SU-DHL-6 (cell line): Measurements from ENCODE around the gene MAP2K2.

Experiments
- CTCF ChIP-seq: fragments of 200-600 bp; sonication (generic); IDR thresholded peaks from one replicate; pipeline ENCODE4 v1.5.1; 2017; ENCODE audit warnings: antibody characterized with exemption, mild to moderate bottlenecking, low read length, moderate library complexity; ENCODE audit not compliant: insufficient read depth, poor library complexity, severe bottlenecking
- EZH2phosphoT487 ChIP-seq: fragments of 200-600 bp; sonication (generic), shearing (Covaris generic); conservative IDR thresholded peaks from 2 replicates; pipeline ENCODE4 v1.6.1; 2018; ENCODE audit warnings: mild to moderate bottlenecking, antibody characterized with exemption, low read length, moderate library complexity, mixed read lengths

DNA sequence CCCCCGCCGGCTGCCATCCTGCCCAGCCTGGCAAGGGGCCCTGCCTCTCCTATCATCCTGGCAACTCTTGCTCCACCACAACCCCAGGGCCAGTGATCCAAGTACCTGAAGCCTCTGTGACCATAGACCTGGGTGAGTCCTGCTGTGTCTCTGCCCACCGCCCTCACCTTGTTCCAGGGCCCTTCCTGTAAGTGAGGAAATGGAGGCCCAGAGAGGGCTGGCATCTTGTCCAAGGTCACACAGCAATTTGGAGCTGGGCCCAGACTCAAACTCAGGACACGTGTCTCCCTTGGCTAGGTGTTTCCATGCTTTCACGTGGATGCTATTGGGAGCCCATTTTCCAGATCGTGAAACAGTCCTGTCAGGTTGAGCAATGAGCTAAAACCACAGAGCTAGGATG, 33.2 kb upstream of the MAP2K2 start:
- TF ChIP-seq CTCF (no peak), EZH2phosphoT487 (no peak)
